GM18951 (cell line): ENCODE measurements around the gene MAD2L1BP.

Experiments
- POLR2A ChIP-seq: IDR thresholded peaks from 4 replicates; pipeline ENCODE4 v1.6.1; 2011; ENCODE audit warnings: mild to moderate bottlenecking; ENCODE audit not compliant: insufficient read length, insufficient read depth; ENCODE audit errors: extremely low read depth
- in situ Hi-C: fragments of 300-500 bp; cut with MboI; formaldehyde crosslinking; loops from one replicate; pipeline ENCODE4 v1.12.0; 2022; ENCODE audit warnings: low sequenced_read_pairs, mixed read lengths, inconsistent platforms; ENCODE audit not compliant: unreplicated experiment

MAD2L1BP gene

DNA sequence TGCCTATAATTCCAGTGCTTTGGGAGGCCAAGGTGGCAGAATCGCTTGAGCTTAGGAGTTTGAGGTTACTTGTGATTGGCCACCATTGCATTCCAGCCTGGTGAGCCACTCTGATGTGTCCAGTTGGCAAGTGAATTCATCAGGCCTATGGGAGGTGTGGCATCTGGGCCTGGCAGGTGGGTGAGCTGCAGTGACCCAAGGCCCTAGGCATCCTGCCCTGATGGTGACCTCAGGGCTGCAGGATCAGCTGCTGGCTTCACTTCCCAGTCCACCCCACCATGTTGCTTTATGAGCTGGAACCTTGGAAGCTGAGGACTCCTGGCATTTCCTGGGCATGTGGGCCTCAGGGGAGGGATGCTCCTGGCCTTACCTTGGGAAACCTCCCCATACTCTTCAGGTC, 29.7 kb downstream of the MAD2L1BP start:
- TF ChIP-seq POLR2A, result no peak
- in situ Hi-C loops, result no loop called here

GRCh38 chr6:43666196-43666920, 30.7 kb downstream of the MAD2L1BP start:
- TF ChIP-seq POLR2A, result no peak
- in situ Hi-C loops, result no loop called here

DNA sequence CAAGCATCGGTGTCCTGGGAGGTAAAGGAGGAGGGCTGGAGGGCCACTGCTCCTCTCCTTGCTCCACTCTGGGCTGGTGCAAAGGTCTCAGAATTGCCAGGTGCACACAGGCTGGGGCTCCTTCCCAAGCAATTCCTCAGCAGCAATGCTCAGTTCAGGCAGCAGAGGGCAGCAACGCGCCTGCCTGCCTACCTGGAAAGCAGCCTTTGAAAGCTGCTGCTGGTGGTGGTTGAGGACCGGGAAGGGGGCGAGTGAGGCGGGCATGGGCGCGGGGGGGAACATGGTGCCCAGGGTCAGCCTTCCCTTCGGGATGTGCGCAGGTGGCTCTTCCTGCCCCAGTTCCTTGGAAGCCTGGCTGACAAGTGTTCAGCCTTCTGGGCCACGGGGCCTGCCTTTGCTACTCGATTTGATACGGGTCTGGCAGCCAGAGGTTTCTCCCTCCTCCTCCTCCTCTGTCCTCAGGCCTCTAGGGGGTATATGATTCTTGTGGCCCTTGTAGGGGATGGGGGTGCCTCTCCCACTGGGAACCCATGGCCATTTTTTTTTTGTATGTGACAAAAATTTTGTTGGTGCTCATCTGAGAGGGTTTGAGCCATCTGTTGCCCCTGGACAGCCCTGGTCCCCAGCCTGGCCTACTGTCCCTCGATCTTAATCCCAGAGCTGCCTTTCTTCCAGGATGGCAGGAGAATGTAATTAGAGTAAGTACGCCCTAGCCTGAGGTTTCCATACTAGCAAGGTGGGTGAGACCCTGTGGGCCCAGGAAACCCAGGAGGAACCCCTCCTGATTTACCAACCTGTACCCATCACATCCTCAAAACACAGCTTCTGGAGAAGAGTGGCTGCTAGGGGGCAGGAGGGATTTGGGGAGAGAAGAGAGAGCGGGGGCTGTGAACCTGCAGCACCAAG, 31.9 kb downstream of the MAD2L1BP start:
- in situ Hi-C loops, result no loop called here
- TF ChIP-seq POLR2A, result no peak

- in situ Hi-C loops, result no loop called here
- TF ChIP-seq POLR2A, result peak; percentile 19
Measured at GRCh38 chr6:43668151-43669028, 32.8 kb downstream of the MAD2L1BP start.

DNA sequence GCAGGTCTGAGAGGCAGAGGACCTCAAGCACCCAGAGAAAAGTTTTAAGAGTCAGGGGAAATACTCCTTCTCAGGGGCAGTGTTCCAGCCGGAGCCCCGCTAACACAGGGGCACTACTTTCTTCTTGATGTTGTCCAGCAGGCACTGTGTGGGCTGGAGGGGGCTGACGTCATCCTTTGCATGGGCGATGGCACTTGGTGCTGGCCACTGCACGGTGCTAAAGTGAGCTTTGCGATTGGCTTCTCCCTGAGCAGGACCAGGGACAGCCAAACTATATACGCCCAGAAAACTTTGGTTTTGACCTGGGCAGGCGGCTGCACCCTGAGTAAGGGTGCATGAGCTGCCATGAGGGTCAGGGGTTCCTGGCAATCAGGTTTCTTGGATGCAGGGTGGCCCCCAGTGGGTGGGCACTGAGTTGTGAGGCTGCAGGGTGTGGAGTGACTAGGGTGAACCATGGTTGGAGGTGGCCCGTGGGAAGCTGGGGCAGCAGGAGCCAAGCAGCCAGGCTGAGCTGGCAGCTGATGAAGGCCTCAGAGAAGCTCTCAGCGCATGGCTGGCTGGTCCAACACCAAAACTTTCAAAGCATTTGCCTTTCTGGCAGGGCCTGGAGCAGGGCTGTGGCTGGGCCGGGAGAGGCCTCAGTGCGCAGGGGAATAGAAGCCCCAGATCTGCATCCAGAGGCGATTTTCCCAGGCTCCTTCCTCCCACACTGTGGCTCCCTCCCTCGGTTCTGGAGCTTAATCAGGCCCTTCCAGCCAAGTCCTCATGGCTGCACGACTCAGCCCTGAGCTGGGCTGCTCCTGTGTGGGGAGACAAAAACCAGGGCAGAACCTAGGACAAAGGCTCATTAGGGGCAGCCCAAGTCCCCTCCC, 33.6 kb downstream of the MAD2L1BP start:
- no peak for TF ChIP-seq POLR2A
- in situ Hi-C loops, result no loop called here

DNA sequence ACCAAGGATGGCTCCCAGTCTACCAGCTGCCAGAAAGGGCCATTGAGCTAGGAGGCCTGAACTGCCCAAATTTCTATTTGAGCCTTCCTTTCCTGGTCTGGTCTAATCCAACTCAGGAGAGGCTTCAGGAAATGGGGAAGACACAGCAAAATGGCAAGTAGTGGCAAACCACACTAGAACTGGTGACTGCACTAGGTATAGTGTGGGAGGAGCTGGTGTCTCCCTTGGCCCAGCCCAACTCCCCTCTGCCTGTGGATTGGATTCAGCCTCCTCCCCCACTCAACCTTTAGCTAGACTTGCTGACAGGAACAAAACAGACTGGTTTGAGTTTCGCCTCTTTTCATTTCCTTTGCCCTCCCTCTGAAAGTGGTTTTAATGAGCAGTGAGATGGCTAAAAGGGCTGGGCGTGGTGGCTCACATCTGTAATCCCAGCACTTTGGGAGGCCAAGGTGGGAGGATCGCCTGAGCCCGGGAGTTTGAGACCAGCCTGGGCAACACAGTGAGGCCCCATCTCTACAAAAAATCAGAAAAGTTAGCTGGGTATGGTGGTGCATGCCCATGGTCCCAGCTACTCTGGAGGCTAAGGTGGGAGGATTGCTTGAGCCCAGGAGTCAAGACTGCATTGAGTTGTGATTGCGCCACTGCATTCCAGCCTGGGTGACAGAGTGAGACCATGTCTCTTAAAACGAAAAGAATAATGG, 34.4 kb downstream of the MAD2L1BP start:
- TF ChIP-seq POLR2A, result no peak
- in situ Hi-C loops, result no loop called here

DNA sequence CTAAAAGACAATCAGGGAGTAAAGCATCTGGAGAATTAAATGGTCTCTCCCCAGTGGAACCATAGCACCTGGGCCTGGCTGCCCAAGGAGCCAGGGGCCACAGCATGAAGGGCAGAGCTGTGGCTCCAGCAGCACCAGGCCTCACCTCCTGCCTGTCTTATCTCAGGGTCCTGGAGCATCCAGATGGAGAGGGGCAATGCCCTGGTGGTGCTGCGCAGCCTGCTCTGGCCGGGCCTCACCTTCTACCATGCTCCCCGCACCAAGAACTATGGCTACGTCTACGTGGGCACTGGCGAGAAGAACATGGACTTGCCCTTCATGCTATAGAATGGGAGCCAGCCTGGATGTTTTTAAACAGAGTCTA, 35.0 kb downstream of the MAD2L1BP start:
- in situ Hi-C loops, result no loop called here
- TF ChIP-seq POLR2A, result no peak

GRCh38 chr6:43671011-43671800, 35.6 kb downstream of the MAD2L1BP start:
- no peak for TF ChIP-seq POLR2A
- in situ Hi-C loops, result no loop called here

GRCh38 chr6:43671801-43672690, 36.4 kb downstream of the MAD2L1BP start:
- in situ Hi-C loops, result no loop called here
- TF ChIP-seq POLR2A, result no peak

DNA sequence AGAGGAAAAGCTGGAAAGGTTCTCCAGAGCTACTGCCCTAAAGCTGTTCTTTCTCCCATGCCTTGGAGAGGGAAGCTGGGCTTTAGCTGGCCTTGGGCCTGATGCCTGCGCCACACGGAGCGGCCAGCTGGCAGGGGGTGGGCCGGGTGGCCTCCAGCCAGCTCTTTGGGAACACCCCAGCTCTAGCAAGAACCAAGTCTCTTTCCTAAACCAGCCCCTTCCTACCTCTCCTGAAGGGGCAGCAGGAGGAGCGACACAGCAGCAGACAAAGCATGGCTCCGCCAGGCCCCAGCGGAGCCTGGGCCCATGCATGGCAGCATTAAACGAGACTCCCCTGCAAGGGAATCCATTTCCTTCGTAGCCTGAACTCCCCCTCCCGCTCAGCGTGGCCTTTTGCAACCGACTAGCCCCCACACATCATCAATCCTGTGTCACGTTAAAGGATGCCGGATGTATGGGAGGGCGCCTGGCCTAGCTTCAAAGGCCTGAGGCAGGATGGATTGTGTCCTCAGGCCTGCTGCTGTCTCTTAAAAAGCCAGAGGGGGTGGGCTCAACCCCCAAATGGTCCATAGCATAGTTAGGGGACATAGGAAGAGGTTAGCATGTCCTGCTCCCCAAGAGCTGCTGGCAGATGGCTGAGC, 37.9 kb downstream of the MAD2L1BP start:
- in situ Hi-C loops, result no loop called here
- TF ChIP-seq POLR2A, result no peak

GRCh38 chr6:43674291-43674690, 38.7 kb downstream of the MAD2L1BP start:
- in situ Hi-C loops, result no loop called here

More at GRCh38 chr6:43674291-43674690, 38.7 kb downstream of the MAD2L1BP start:
- TF ChIP-seq POLR2A, result no peak
